NCI-H345 treated with DMSO at 0.1 percent for 48 hours (cell line): ENCODE results near the gene MYO1D.
"Not testable (repeated sequence)": the region's sequence is repeated elsewhere in the genome, so short reads cannot be mapped to it uniquely, and the experiment has no call there.

Experiments used
- DNase-seq: peaks from one replicate; lab custom pipeline; 2025; ENCODE audit not compliant: unreplicated experiment; lab: John Stamatoyannopoulos, UW

The MYO1D gene

GRCh38 chr17:32821987-32822934 lies 54.7 kb downstream of the MYO1D start:
- DNase-seq = not testable (repeated sequence)

- DNase-seq = no peak
These were observed 56.5 kb downstream of the MYO1D start for GRCh38 chr17:32820440-32820839.

- no peak for DNase-seq
These were observed 57.1 kb downstream of the MYO1D start for GRCh38 chr17:32819787-32820186.

GRCh38 chr17:32819035-32819434 lies 57.9 kb downstream of the MYO1D start:
- no peak for DNase-seq

GRCh38 chr17:32815460-32815859 lies 61.5 kb downstream of the MYO1D start:
- no peak for DNase-seq

- no peak for DNase-seq
These were observed 62.1 kb downstream of the MYO1D start for GRCh38 chr17:32814836-32815235.

- no peak for DNase-seq
These were observed 63.9 kb downstream of the MYO1D start for GRCh38 chr17:32813021-32813420.

- no peak for DNase-seq
These were observed 66.2 kb downstream of the MYO1D start for GRCh38 chr17:32810690-32811089.

- no peak for DNase-seq
These were observed 69.3 kb downstream of the MYO1D start for GRCh38 chr17:32807577-32807976.

GRCh38 chr17:32806646-32807045 lies 70.3 kb downstream of the MYO1D start:
- DNase-seq = no peak

- no peak for DNase-seq
These were observed 71.6 kb downstream of the MYO1D start for GRCh38 chr17:32805029-32805976.

- no peak for DNase-seq
These were observed 73.4 kb downstream of the MYO1D start for GRCh38 chr17:32803544-32803943.

- DNase-seq = no peak
These were observed 74.6 kb downstream of the MYO1D start for GRCh38 chr17:32802306-32802705.

GRCh38 chr17:32801641-32802040 lies 75.3 kb downstream of the MYO1D start:
- no peak for DNase-seq

GRCh38 chr17:32801193-32801592 lies 75.7 kb downstream of the MYO1D start:
- DNase-seq = no peak

GRCh38 chr17:32798938-32799337 lies 78.0 kb downstream of the MYO1D start:
- DNase-seq = no peak

GRCh38 chr17:32795339-32795979 lies 81.5 kb downstream of the MYO1D start:
- DNase-seq = no peak

- no peak for DNase-seq
These were observed 82.2 kb downstream of the MYO1D start for GRCh38 chr17:32794533-32795246.

- no peak for DNase-seq
These were observed 83.1 kb downstream of the MYO1D start for GRCh38 chr17:32793841-32794240.

GRCh38 chr17:32792207-32792606 lies 84.7 kb downstream of the MYO1D start:
- no peak for DNase-seq

GRCh38 chr17:32786169-32786568 lies 90.8 kb downstream of the MYO1D start:
- DNase-seq = no peak
